Measurements from ENCODE around the gene ATP2A3.

The ATP2A3 gene

GRCh38 chr17:3973495-3974137 lies 9.4 kb upstream of the ATP2A3 start:
- Histone ChIP-seq H3K36me3 (ENCODE audit: control insufficient read depth, insufficient read depth, low read length) (no peaks in the 10 kb centered on the region), H3K9me3 (ENCODE audit: control insufficient read depth, low read length) (no peaks in the 10 kb centered on the region), H3K27me3 (replicated peaks; ENCODE audit: control insufficient read depth, insufficient read depth, low read length, poor library complexity, severe bottlenecking) (peaks cover 3% of the 10 kb centered on the region), H3K4me3 (ENCODE audit: insufficient read depth, low read depth, low read length, poor library complexity, severe bottlenecking) (no peak overlapping the region), H3K27ac (ENCODE audit: insufficient read depth, low read length, poor library complexity, severe bottlenecking) (no peak overlapping the region), H3K4me1 (ENCODE audit: control insufficient read depth, insufficient read depth, low read length, poor library complexity, severe bottlenecking) (peaks cover 10% of the 10 kb centered on the region)
- DNase-seq, result no peak

- Histone ChIP-seq H3K36me3 (ENCODE audit: control insufficient read depth, insufficient read depth, low read length) (no peaks in the 10 kb centered on the region), H3K9me3 (ENCODE audit: control insufficient read depth, low read length) (no peaks in the 10 kb centered on the region), H3K27me3 (replicated peaks; ENCODE audit: control insufficient read depth, insufficient read depth, low read length, poor library complexity, severe bottlenecking) (peaks cover 3% of the 10 kb centered on the region), H3K4me1 (ENCODE audit: control insufficient read depth, insufficient read depth, low read length, poor library complexity, severe bottlenecking) (peaks cover 10% of the 10 kb centered on the region), H3K4me3 (ENCODE audit: insufficient read depth, low read depth, low read length, poor library complexity, severe bottlenecking) (peak overlapping the region; percentile 28), H3K27ac (ENCODE audit: insufficient read depth, low read length, poor library complexity, severe bottlenecking) (no peak overlapping the region)
- no peak for DNase-seq
These were observed 8.7 kb upstream of the ATP2A3 start for GRCh38 chr17:3972931-3973330.

- H3K9me3 ChIP-seq (ENCODE audit: control insufficient read depth, low read length), result no peaks in the 10 kb centered on the region
- DNase-seq, result no peak
- H3K27ac ChIP-seq (ENCODE audit: insufficient read depth, low read length, poor library complexity, severe bottlenecking), result no peak overlapping the region
- peaks cover 10% of the 10 kb centered on the region for H3K4me1 ChIP-seq (ENCODE audit: control insufficient read depth, insufficient read depth, low read length, poor library complexity, severe bottlenecking)
- no peaks in the 10 kb centered on the region for H3K36me3 ChIP-seq (ENCODE audit: control insufficient read depth, insufficient read depth, low read length)
- H3K4me3 ChIP-seq (ENCODE audit: insufficient read depth, low read depth, low read length, poor library complexity, severe bottlenecking), result peak overlapping the region; percentile 28
- H3K27me3 ChIP-seq (replicated peaks; ENCODE audit: control insufficient read depth, insufficient read depth, low read length, poor library complexity, severe bottlenecking), result peaks cover 3% of the 10 kb centered on the region
These were observed 8.1 kb upstream of the ATP2A3 start for GRCh38 chr17:3972281-3972731.

- peaks cover 10% of the 10 kb centered on the region for H3K4me1 ChIP-seq (ENCODE audit: control insufficient read depth, insufficient read depth, low read length, poor library complexity, severe bottlenecking)
- no peaks in the 10 kb centered on the region for H3K9me3 ChIP-seq (ENCODE audit: control insufficient read depth, low read length)
- H3K27ac ChIP-seq (ENCODE audit: insufficient read depth, low read length, poor library complexity, severe bottlenecking), result no peak overlapping the region
- H3K36me3 ChIP-seq (ENCODE audit: control insufficient read depth, insufficient read depth, low read length), result no peaks in the 10 kb centered on the region
- H3K4me3 ChIP-seq (ENCODE audit: insufficient read depth, low read depth, low read length, poor library complexity, severe bottlenecking), result no peak overlapping the region
- H3K27me3 ChIP-seq (replicated peaks; ENCODE audit: control insufficient read depth, insufficient read depth, low read length, poor library complexity, severe bottlenecking), result peaks cover 3% of the 10 kb centered on the region
- DNase-seq, result no peak
These were observed 6.4 kb upstream of the ATP2A3 start for GRCh38 chr17:3970668-3971067.

DNA sequence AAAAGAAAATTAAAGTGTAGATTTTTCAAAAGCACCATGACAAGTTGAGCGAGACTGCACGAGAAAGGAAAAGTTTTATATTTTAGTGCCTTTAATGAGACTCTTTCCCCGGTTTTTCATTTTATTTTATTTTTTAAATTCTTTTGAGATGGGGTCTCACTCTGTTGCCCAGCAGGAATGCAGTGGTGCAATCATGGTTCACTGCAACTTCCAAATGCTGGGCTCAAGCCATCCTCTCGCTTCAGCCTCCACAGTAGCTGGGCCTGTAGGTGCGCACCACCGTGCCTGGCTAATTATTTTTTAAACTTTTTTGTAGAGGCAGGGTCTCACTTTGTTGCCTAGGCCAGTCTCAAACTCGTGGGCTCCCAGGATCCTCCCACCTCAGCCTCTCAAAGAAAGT lies 5.7 kb upstream of the ATP2A3 start:
- H3K36me3 ChIP-seq (ENCODE audit: control insufficient read depth, insufficient read depth, low read length), result no peaks in the 10 kb centered on the region
- H3K27ac ChIP-seq (ENCODE audit: insufficient read depth, low read length, poor library complexity, severe bottlenecking), result no peak overlapping the region
- H3K4me3 ChIP-seq (ENCODE audit: insufficient read depth, low read depth, low read length, poor library complexity, severe bottlenecking), result no peak overlapping the region
- no peaks in the 10 kb centered on the region for H3K9me3 ChIP-seq (ENCODE audit: control insufficient read depth, low read length)
- peaks cover 15% of the 10 kb centered on the region for H3K4me1 ChIP-seq (ENCODE audit: control insufficient read depth, insufficient read depth, low read length, poor library complexity, severe bottlenecking)
- H3K27me3 ChIP-seq (replicated peaks; ENCODE audit: control insufficient read depth, insufficient read depth, low read length, poor library complexity, severe bottlenecking), result peaks cover 3% of the 10 kb centered on the region
- DNase-seq, result no peak

GRCh38 chr17:3968886-3969524 lies 4.8 kb upstream of the ATP2A3 start:
- Histone ChIP-seq H3K4me1 (ENCODE audit: control insufficient read depth, insufficient read depth, low read length, poor library complexity, severe bottlenecking) (peaks cover 15% of the 10 kb centered on the region), H3K4me3 (ENCODE audit: insufficient read depth, low read depth, low read length, poor library complexity, severe bottlenecking) (no peak overlapping the region), H3K27me3 (replicated peaks; ENCODE audit: control insufficient read depth, insufficient read depth, low read length, poor library complexity, severe bottlenecking) (peaks cover 3% of the 10 kb centered on the region), H3K27ac (ENCODE audit: insufficient read depth, low read length, poor library complexity, severe bottlenecking) (no peak overlapping the region), H3K36me3 (ENCODE audit: control insufficient read depth, insufficient read depth, low read length) (no peaks in the 10 kb centered on the region), H3K9me3 (ENCODE audit: control insufficient read depth, low read length) (no peaks in the 10 kb centered on the region)
- no peak for DNase-seq

DNA sequence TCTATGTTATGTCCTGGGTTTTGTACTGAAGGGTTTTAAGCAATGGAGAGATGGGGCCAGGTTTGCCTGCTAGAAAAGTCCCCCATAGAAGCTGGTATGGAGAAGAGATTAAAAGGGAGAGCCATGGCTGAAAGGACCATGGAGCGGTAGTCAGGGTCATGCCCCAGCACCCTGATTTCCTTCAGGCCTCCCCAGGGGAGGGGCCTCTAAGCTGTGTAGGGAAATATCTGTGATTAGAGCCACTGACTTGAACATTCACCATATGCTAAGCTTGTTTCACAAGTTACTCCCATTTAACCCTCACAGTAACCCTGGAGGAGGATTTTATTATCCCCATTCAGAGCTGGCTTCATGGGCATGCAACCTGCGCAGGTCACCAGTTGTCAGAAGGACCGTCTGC lies 3.8 kb upstream of the ATP2A3 start:
- DNase-seq, result no peak
- Histone ChIP-seq H3K4me1 (ENCODE audit: control insufficient read depth, insufficient read depth, low read length, poor library complexity, severe bottlenecking) (peaks cover 16% of the 10 kb centered on the region), H3K9me3 (ENCODE audit: control insufficient read depth, low read length) (no peaks in the 10 kb centered on the region), H3K4me3 (ENCODE audit: insufficient read depth, low read depth, low read length, poor library complexity, severe bottlenecking) (no peak overlapping the region), H3K27me3 (replicated peaks; ENCODE audit: control insufficient read depth, insufficient read depth, low read length, poor library complexity, severe bottlenecking) (peaks cover 3% of the 10 kb centered on the region), H3K27ac (ENCODE audit: insufficient read depth, low read length, poor library complexity, severe bottlenecking) (no peak overlapping the region), H3K36me3 (ENCODE audit: control insufficient read depth, insufficient read depth, low read length) (no peaks in the 10 kb centered on the region)

- H3K27ac ChIP-seq (ENCODE audit: insufficient read depth, low read length, poor library complexity, severe bottlenecking), result no peak overlapping the region
- no peaks in the 10 kb centered on the region for H3K36me3 ChIP-seq (ENCODE audit: control insufficient read depth, insufficient read depth, low read length)
- no peak for DNase-seq
- H3K9me3 ChIP-seq (ENCODE audit: control insufficient read depth, low read length), result no peaks in the 10 kb centered on the region
- peaks cover 20% of the 10 kb centered on the region for H3K4me1 ChIP-seq (ENCODE audit: control insufficient read depth, insufficient read depth, low read length, poor library complexity, severe bottlenecking)
- no peaks in the 10 kb centered on the region for H3K27me3 ChIP-seq (replicated peaks; ENCODE audit: control insufficient read depth, insufficient read depth, low read length, poor library complexity, severe bottlenecking)
- no peak overlapping the region for H3K4me3 ChIP-seq (ENCODE audit: insufficient read depth, low read depth, low read length, poor library complexity, severe bottlenecking)
These were observed 2.6 kb upstream of the ATP2A3 start for GRCh38 chr17:3966720-3967363.

- Histone ChIP-seq H3K4me3 (ENCODE audit: insufficient read depth, low read depth, low read length, poor library complexity, severe bottlenecking) (peak overlapping the region; percentile 77), H3K36me3 (ENCODE audit: control insufficient read depth, insufficient read depth, low read length) (no peaks in the 10 kb centered on the region), H3K9me3 (ENCODE audit: control insufficient read depth, low read length) (no peaks in the 10 kb centered on the region), H3K27me3 (replicated peaks; ENCODE audit: control insufficient read depth, insufficient read depth, low read length, poor library complexity, severe bottlenecking) (no peaks in the 10 kb centered on the region), H3K27ac (ENCODE audit: insufficient read depth, low read length, poor library complexity, severe bottlenecking) (peak overlapping the region; percentile 72), H3K4me1 (ENCODE audit: control insufficient read depth, insufficient read depth, low read length, poor library complexity, severe bottlenecking) (peaks cover 34% of the 10 kb centered on the region)
- DNase-seq, result peak; percentile 47 to 58 (median 54)
These were observed 1.0 kb upstream of the ATP2A3 start for GRCh38 chr17:3965118-3965800.

Measured in effector memory CD4-positive, alpha-beta T cell (primary cell).